GM20431 (cell line): ENCODE data around the gene PLD2.
"Not testable (repeated sequence)": the region's sequence is repeated elsewhere in the genome, so short reads cannot be mapped to it uniquely, and the experiment has no call there.

ENCODE experiments used
- in situ Hi-C: fragments of 300-500 bp; cut with MseI, MboI; formaldehyde crosslinking; loops from one replicate; pipeline ENCODE4 v1.15.0; 2020; ENCODE audit warnings: low sequenced_read_pairs; ENCODE audit not compliant: unreplicated experiment

PLD2 gene

GRCh38 chr17:4852567-4853207, 45.7 kb downstream of the PLD2 start:
- in situ Hi-C loops, result no loop called here

- in situ Hi-C loops, result no loop called here
These were observed 46.3 kb downstream of the PLD2 start for GRCh38 chr17:4853208-4853671.

- in situ Hi-C loops, result no loop called here
These were observed 47.2 kb downstream of the PLD2 start for GRCh38 chr17:4854111-4854681.

- in situ Hi-C loops, result no loop called here
These were observed 49.5 kb downstream of the PLD2 start for GRCh38 chr17:4856271-4856936.

- in situ Hi-C loops, result no loop called here
These were observed 50.0 kb downstream of the PLD2 start for GRCh38 chr17:4856937-4857314.

- in situ Hi-C loops, result not testable (repeated sequence)
These were observed 50.4 kb downstream of the PLD2 start for GRCh38 chr17:4857347-4857746.

- in situ Hi-C loops, result no loop called here
These were observed 51.3 kb downstream of the PLD2 start for GRCh38 chr17:4858068-4858881.

GRCh38 chr17:4858882-4859260, 51.9 kb downstream of the PLD2 start:
- in situ Hi-C loops, result no loop called here

- in situ Hi-C loops, result no loop called here
These were observed 53.1 kb downstream of the PLD2 start for GRCh38 chr17:4859816-4860625.

- in situ Hi-C loops, result no loop called here
These were observed 53.7 kb downstream of the PLD2 start for GRCh38 chr17:4860651-4861050.

GRCh38 chr17:4861052-4861451, 54.1 kb downstream of the PLD2 start:
- in situ Hi-C loops, result no loop called here

- in situ Hi-C loops, result no loop called here
These were observed 55.8 kb downstream of the PLD2 start for GRCh38 chr17:4862720-4863119.

GRCh38 chr17:4863321-4863720, 56.4 kb downstream of the PLD2 start:
- in situ Hi-C loops, result no loop called here

GRCh38 chr17:4867535-4867934, 60.6 kb downstream of the PLD2 start:
- in situ Hi-C loops, result not testable (repeated sequence)

- in situ Hi-C loops, result not testable (repeated sequence)
These were observed 62.4 kb downstream of the PLD2 start for GRCh38 chr17:4869058-4869998.

GRCh38 chr17:4870855-4871254, 63.9 kb downstream of the PLD2 start:
- in situ Hi-C loops, result no loop called here

- in situ Hi-C loops, result no loop called here
These were observed 65.8 kb downstream of the PLD2 start for GRCh38 chr17:4872786-4873185.
